ENCODE results near the gene HRCT1.
A peak's percentile ranks its signal among the peaks of the same experiment; 100 is the strongest.

The HRCT1 gene

DNA sequence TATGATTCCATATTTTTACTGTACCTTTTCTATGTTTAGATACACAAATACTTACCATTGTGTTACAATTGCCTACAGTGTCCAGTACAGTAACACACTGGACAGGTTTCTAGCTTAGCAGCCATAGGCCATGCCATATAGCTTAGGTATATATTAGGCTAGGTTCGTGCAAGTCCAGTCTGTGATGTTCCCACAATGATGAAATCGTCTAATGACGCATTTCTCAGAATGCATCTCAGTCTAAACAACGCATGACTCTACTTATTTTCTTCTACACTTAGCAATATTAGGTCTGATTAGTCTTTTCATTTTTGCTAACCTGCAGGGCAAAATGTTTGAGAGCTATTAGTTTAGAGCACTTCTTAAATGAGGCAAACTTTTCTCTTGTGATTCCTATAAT is 29.3 kb downstream of the HRCT1 start:
- TF ChIP-seq POLR2A (IDR thresholded peaks at IDR 0.05; ENCODE audit: low read length) (no peak), GATA1 (IDR thresholded peaks at IDR 0.05; ENCODE audit: low read depth, low read length) (no peak)
- DNase-seq, result no peak

DNA sequence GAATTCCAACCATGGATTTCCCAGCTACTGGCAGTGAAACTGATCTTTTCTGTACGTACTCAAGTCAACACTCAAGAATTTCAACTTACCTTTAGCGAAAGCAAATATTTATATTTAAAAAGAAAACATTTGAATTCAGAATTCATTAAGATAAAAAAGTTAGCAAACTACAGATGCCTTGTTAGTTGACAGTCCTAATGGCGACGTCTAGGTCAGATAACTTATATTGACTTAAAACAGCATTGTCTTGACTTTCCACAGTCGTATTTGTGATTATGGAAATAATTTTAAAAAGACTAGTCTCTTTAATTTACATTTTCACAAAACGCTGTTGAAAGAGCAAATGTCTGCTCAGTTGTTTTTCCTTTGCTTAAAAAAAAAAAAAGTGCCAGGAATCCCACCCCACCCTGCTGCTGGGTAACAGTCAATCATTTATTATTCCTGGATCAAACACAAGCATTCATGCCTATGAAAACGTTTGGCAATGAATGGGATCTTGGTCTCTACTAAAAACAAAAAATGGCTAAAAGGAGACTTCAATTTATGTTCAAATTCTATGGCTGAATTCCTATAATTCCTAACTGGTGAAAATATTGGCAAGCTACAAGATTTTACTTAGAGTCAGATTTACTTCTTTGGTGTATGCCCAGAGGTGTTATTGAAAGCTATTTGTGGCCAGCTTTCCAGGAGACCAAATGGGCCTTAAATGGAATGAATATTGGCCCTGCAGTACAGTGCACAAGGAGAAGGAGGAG is 29.9 kb downstream of the HRCT1 start:
- TF ChIP-seq GATA1 (IDR thresholded peaks at IDR 0.05; ENCODE audit: low read depth, low read length) (no peak), POLR2A (IDR thresholded peaks at IDR 0.05; ENCODE audit: low read length) (no peak)
- no peak for DNase-seq

GRCh38 chr9:35937227-35937626 is 31.2 kb downstream of the HRCT1 start:
- TF ChIP-seq GATA1 (IDR thresholded peaks at IDR 0.05; ENCODE audit: low read depth, low read length), result no peak
- no peak for TF ChIP-seq POLR2A (IDR thresholded peaks at IDR 0.05; ENCODE audit: low read length)
- no peak for DNase-seq

- no peak for DNase-seq
- no peak for TF ChIP-seq GATA1 (IDR thresholded peaks at IDR 0.05; ENCODE audit: low read depth, low read length)
- TF ChIP-seq POLR2A (IDR thresholded peaks at IDR 0.05; ENCODE audit: low read length), result no peak
Measured at GRCh38 chr9:35938474-35939356, 32.7 kb downstream of the HRCT1 start.

DNA sequence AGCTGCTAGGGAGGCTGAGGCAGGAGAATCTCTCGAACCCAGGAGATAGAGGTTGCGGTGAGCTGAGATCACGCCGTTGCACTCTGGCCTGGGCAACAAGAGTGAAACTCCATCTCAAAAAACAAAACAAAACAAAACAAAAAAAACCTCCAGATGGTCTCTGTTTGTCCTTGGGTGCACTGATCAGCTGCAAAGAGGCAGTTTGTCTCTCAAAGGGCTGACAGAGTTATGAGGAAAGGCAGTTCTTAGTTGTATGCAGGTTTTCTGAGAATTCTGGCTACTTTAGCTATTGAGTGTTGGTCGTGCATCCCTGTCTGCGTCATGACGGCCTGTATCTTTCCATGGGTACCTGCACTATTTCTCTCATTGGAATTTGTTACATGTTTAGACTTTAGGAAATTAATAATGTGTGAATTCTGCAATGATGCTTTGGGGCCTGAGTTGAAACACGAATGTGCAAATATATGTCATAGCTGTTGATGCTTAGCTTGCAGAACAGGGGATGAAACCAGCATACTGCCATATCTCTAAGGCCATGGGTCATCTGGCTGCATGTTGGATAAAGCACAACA is 33.8 kb downstream of the HRCT1 start:
- TF ChIP-seq POLR2A (IDR thresholded peaks at IDR 0.05; ENCODE audit: low read length), result no peak
- no peak for TF ChIP-seq GATA1 (IDR thresholded peaks at IDR 0.05; ENCODE audit: low read depth, low read length)
- no peak for DNase-seq

- DNase-seq, result no peak
- TF ChIP-seq POLR2A (IDR thresholded peaks at IDR 0.05; ENCODE audit: low read length) (no peak), GATA1 (IDR thresholded peaks at IDR 0.05; ENCODE audit: low read depth, low read length) (no peak)
Measured at GRCh38 chr9:35940458-35941407, 34.7 kb downstream of the HRCT1 start.

DNA sequence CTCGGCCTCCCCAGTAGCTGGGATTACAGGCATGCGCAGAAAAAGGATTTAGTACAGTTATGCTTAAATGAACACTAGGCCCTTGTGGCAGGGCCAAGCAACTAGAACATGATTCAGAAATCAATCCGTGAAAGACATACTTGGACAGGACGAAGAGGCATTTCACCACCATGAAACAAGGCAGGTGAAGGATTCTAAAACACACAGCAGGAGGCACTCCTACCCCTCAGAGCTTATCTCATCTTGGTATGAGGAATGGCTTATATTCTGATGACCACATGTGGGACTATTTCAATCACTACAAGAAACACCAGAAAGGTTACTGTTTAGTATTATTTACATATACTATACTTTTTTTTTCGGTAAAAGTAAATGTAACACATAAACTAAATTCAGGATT is 36.3 kb downstream of the HRCT1 start:
- DNase-seq, result no peak
- TF ChIP-seq GATA1 (IDR thresholded peaks at IDR 0.05; ENCODE audit: low read depth, low read length), result no peak
- no peak for TF ChIP-seq POLR2A (IDR thresholded peaks at IDR 0.05; ENCODE audit: low read length)

DNA sequence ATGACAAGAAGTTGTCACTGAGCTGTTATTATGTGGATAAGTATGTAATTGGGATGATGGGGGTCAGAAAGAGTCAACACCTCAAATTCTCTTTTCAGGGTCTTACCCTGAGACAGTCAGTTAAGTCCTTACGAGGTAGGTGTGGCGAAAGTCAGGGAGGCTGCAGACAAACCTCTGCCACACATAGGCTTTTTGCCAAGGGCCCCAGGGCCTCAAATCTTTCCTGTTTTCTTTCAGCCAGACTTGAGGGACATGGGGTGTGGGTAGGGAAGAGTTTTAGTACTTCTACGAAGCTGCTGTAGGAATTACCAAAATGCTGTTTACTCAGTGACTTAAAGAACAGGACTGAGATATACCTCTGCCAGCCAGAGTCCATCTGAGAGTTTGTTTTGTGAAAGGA is 38.2 kb downstream of the HRCT1 start:
- no peak for TF ChIP-seq GATA1 (IDR thresholded peaks at IDR 0.05; ENCODE audit: low read depth, low read length)
- TF ChIP-seq POLR2A (IDR thresholded peaks at IDR 0.05; ENCODE audit: low read length), result no peak
- DNase-seq, result no peak

GRCh38 chr9:35944841-35945240 is 38.8 kb downstream of the HRCT1 start:
- no peak for TF ChIP-seq POLR2A (IDR thresholded peaks at IDR 0.05; ENCODE audit: low read length)
- DNase-seq, result no peak

GRCh38 chr9:35945341-35946018 is 39.5 kb downstream of the HRCT1 start:
- TF ChIP-seq POLR2A (IDR thresholded peaks at IDR 0.05; ENCODE audit: low read length) (no peak), GATA1 (IDR thresholded peaks at IDR 0.05; ENCODE audit: low read depth, low read length) (no peak)
- DNase-seq, result peak; percentile 52 to 78

DNA sequence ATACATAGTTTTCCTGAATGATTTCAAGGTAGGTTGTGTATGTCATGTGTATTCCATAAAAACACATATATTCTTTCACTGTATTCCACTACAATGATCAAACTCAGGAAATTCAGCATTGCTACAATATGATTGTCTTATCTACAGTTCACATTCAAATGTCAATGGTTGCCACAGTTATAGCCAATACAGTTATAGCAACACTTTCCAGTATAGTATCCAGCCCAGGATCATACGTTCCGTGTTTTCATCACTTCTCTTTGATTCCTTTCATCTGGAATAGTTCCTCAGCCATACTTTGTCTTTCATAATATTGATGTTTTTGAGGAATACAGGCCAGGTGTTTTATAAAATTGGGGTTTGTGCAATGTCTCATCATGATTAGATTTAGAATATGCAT is 42.4 kb downstream of the HRCT1 start:
- TF ChIP-seq POLR2A (IDR thresholded peaks at IDR 0.05; ENCODE audit: low read length) (no peak), GATA1 (IDR thresholded peaks at IDR 0.05; ENCODE audit: low read depth, low read length) (no peak)
- no peak for DNase-seq

DNA sequence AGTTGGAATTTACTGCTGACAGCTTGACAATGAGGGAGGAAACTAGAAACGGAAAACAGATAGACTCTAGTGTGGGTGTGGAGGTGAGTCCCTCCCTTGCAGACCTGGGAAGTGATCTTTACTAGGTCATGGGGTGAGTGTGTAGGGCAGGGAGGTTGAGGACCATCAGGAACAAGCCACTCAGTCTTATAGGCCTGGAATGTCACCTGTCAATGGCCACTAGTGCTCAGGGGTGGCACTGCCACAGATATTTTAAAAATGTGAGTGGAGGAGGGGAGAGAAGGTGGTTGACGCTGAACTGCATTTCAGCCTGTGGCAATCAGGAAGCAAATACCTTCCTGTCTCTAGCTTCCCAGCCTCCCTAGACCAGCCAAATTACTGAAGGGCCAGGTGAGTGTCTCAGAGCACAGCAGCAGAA is 42.9 kb downstream of the HRCT1 start:
- no peak for DNase-seq
- no peak for TF ChIP-seq POLR2A (IDR thresholded peaks at IDR 0.05; ENCODE audit: low read length)
- TF ChIP-seq GATA1 (IDR thresholded peaks at IDR 0.05; ENCODE audit: low read depth, low read length), result no peak

DNA sequence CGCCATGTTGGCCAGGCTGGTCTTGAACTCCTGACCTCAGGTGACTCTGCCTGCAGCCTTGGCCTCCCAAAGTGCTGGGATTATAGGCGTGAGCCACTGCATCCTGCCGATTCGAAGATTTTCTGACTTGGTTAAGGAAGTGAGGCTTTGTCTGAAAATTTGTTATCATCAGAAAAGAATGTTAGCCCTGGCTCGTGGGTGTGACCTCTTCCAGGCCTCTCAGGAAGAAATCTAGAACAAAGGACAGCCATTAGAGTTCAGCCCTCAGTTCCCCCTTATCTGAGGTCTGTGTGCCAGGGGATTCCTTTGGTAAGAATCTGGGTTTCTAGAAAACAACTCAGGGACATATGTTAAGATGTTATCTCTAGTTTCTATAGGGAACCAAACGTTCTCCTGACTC is 45.7 kb downstream of the HRCT1 start:
- DNase-seq, result no peak
- no peak for TF ChIP-seq POLR2A (IDR thresholded peaks at IDR 0.05; ENCODE audit: low read length)
- TF ChIP-seq GATA1 (IDR thresholded peaks at IDR 0.05; ENCODE audit: low read depth, low read length), result no peak

Measured in erythroblast (primary cell).